Measurements from ENCODE around the gene ALG6. TPM values are rescaled to one million over a fixed set of nuclear protein-coding genes. Genes with fewer than 3 reads are reported as not detected.

ALG6 gene
- total RNA-seq = 18.9 TPM

GRCh38 chr1:63367215-63368103, at the start of gene ALG6:
Gene ALG6, plus strand, starts transcription at chr1:63367627. Its CDS starts 3,351 bp downstream, at chr1:63370978.

GRCh38 chr1:63322114-63322943, 45.1 kb upstream of the ALG6 start, which contains the start of gene FOXD3:
Gene FOXD3, plus strand, starts transcription at chr1:63322567. Its CDS starts 492 bp downstream, at chr1:63323059.

Small RNA genes within 50 kb of the gene (small RNA-seq; reads per million reads assigned to genes)
- gene MIR6068 (ENCODE audit: low replicate concordance) (not detected), gene RF00019 (ENCODE audit: low replicate concordance) (not detected)

Other genes with a start within 250 kb of the ALG6 start
- 2.2 TPM for gene FOXD3, start 45.1 kb upstream of the ALG6 start, total RNA-seq
- 16.6 TPM for gene ITGB3BP, start 155.6 kb downstream of the ALG6 start, total RNA-seq
- gene EFCAB7, start 155.9 kb downstream of the ALG6 start, total RNA-seq = 15.7 TPM
- gene PGM1, start 225.8 kb downstream of the ALG6 start, total RNA-seq = 67.6 TPM

Data from metanephros (tissue), 2 donors.